ENCODE measurements around the gene DBH.

The DBH gene

DNA sequence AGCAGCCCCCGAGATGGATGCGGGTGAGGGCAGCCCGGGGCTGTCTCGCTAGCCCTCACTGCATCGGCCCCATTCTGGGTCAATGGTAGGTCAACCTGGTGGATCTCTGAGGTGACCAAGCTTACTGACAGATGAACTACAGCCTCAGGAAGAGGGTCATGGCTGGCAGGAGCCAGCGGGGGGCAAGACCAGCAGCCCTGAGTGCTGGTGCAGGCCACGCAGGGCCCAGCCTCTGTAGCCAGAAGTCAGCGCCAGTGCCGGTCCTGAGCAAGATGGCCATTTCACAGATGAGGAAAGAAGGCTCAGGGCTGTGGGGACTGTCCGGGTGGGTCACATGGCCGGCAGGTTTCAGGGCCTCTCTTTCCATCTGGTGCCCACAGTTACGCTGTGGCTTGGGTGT, 5.1 kb upstream of the DBH start:
- Histone ChIP-seq H3K27me3 (ENCODE audit: control insufficient read depth, insufficient read depth, low read length) (peaks cover 4% of the 10 kb centered on the region), H3K9me3 (ENCODE audit: control insufficient read depth, low read length) (no peaks in the 10 kb centered on the region), H3K4me1 (ENCODE audit: control insufficient read depth, insufficient read depth, low read length) (no peaks in the 10 kb centered on the region), H3K36me3 (ENCODE audit: control insufficient read depth, insufficient read depth, low read length) (no peaks in the 10 kb centered on the region), H3K4me3 (ENCODE audit: low read length) (no peak overlapping the region), H3K9ac (ENCODE audit: low read length) (no peak overlapping the region)

DNA sequence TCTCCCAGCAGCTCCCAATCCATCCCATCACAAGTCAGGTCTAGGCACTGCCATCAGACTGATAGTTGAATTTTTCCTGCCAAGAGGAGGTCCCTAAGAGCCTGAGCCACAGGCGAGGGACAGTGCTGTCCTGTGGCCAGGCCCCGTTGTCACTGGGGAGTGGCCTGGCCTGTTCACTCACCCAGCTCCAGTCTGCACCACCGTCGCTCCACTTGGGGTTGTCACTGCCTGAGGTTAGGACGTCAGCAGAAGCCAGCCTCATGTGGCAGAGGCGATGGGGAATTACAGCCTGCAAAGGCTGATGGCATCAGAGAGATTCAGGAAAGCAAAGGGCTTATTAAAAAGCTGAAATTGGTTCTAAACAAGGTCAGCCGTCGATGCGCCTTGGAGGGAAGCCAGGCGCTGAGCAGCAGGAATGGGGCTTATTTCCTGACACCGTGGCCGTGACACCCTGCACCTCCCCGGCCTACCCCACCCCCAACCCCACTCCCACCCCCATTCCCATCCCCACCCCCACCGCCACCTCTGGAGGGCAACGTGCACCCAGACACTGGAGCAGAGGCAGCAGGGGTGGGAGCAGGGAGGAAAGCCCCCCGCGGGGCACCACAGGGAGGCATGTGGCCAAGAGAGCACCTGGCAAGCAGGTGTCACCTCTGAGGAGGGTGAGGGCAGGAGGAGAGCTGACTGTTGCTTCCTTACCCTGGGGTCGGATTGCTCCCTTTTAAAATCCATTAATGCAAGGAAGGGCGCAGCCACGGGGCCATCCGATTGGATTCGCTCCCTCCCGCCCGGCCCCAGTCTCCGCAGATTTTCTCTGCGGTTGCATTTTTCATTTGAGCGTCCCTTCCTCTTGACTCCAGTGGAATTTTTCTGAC, 3.1 kb upstream of the DBH start:
- H3K4me3 ChIP-seq (ENCODE audit: low read length) = no peak overlapping the region
- H3K9ac ChIP-seq (ENCODE audit: low read length) = no peak overlapping the region
- no peaks in the 10 kb centered on the region for H3K36me3 ChIP-seq (ENCODE audit: control insufficient read depth, insufficient read depth, low read length)
- no peaks in the 10 kb centered on the region for H3K4me1 ChIP-seq (ENCODE audit: control insufficient read depth, insufficient read depth, low read length)
- H3K27me3 ChIP-seq (ENCODE audit: control insufficient read depth, insufficient read depth, low read length) = peaks cover 7% of the 10 kb centered on the region
- no peaks in the 10 kb centered on the region for H3K9me3 ChIP-seq (ENCODE audit: control insufficient read depth, low read length)

DNA sequence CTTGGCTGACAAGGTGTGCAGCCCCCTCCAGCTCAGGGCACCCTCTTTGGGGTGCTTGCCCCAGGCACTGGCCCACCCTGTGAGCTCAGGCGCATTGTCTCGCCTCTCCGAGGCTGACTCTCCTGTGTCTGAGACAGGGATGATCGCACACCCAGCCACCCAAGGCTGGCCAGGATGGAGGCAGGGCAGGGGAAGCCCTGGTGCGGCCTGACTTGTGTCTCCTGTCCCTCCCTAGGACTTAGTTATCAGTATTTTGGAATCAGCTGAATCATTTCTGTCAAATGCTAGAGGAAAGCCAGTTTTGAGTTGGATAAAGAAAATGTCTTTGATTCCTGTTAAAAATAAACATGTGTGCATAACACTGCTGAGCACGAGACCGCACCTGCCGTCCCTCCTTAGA, 2.5 kb upstream of the DBH start:
- Histone ChIP-seq H3K9me3 (ENCODE audit: control insufficient read depth, low read length) (no peaks in the 10 kb centered on the region), H3K9ac (ENCODE audit: low read length) (no peak overlapping the region), H3K27me3 (ENCODE audit: control insufficient read depth, insufficient read depth, low read length) (peaks cover 7% of the 10 kb centered on the region), H3K4me3 (ENCODE audit: low read length) (no peak overlapping the region), H3K36me3 (ENCODE audit: control insufficient read depth, insufficient read depth, low read length) (no peaks in the 10 kb centered on the region), H3K4me1 (ENCODE audit: control insufficient read depth, insufficient read depth, low read length) (no peaks in the 10 kb centered on the region)

DNA sequence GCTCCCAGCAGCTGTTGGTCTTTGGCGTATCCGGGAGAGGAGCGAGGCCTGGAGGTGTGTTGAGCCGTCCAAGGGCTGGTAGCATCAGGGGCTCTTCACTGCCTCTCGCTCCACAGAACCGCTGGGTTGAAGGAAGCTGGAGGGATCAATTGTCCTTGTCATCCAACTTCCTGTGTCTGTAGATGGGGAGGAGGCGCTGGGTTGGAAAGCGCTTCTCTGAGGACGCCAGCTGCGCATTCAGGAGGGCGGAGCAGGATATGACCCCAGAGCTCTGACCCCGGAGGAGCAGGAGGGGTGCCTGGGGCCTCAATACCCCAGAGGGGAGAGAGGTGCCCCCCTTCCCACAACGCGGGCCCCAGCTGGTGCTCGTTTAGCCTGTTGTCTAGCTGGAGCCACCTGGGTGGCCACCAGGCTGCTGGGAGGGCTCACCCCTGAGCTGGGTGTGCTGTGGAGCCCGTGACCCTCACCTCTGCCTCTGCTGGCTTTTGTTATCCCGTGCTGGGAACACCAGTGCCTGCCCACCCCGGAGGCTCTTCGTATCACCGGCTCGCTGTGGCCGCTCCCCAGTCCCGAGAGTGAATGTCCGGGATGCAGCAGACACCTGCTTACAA, 2.0 kb upstream of the DBH start:
- H3K9ac ChIP-seq (ENCODE audit: low read length) = no peak overlapping the region
- no peaks in the 10 kb centered on the region for H3K36me3 ChIP-seq (ENCODE audit: control insufficient read depth, insufficient read depth, low read length)
- H3K9me3 ChIP-seq (ENCODE audit: control insufficient read depth, low read length) = no peaks in the 10 kb centered on the region
- H3K4me3 ChIP-seq (ENCODE audit: low read length) = no peak overlapping the region
- H3K4me1 ChIP-seq (ENCODE audit: control insufficient read depth, insufficient read depth, low read length) = no peaks in the 10 kb centered on the region
- H3K27me3 ChIP-seq (ENCODE audit: control insufficient read depth, insufficient read depth, low read length) = peaks cover 7% of the 10 kb centered on the region

DNA sequence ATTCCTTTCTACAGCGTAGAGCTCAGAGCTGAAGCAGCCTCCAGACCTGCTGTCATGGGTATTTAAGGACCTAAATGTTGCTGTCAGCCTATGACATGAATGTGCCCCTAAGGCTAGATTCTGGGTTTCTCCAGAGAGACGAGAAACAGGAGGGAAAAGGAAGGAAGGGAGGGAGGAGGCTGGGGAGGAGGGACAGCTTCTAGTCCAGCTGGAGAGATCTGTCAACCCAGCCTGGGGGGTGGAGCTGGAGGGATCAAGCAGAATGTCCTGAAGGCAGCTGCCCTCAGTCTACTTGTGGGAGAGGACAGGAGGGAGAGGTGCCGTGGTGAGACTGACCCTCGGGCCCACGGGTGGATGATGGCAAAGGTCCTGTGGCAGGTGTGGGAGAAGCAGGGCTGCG, 1.1 kb upstream of the DBH start:
- Histone ChIP-seq H3K4me1 (ENCODE audit: control insufficient read depth, insufficient read depth, low read length) (no peaks in the 10 kb centered on the region), H3K4me3 (ENCODE audit: low read length) (no peak overlapping the region), H3K27me3 (ENCODE audit: control insufficient read depth, insufficient read depth, low read length) (peaks cover 7% of the 10 kb centered on the region)

DNA sequence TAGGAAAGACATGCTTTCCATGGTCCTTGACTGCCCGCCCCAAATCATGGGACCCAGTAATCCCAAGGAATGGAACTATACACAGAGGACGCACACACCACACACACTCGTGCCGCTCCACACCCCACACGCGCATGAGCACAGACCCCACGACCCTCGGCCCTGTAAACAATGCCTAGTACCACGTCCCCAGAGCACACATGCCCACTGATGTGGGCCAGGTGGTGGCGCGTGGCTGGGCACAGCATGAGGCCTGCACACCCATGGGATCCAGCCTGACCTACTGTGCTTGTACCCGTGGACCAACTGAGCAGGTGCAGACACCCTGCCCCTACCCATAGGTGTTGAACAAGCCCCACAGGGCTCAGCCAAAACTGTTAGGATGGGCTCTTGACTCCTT, 739 bp downstream of the DBH start:
- no peak overlapping the region for H3K4me3 ChIP-seq (ENCODE audit: low read length)
- H3K9ac ChIP-seq (ENCODE audit: low read length) = no peak overlapping the region
- no peaks in the 10 kb centered on the region for H3K9me3 ChIP-seq (ENCODE audit: control insufficient read depth, low read length)
- peaks cover 7% of the 10 kb centered on the region for H3K27me3 ChIP-seq (ENCODE audit: control insufficient read depth, insufficient read depth, low read length)
- H3K4me1 ChIP-seq (ENCODE audit: control insufficient read depth, insufficient read depth, low read length) = no peaks in the 10 kb centered on the region
- H3K36me3 ChIP-seq (ENCODE audit: control insufficient read depth, insufficient read depth, low read length) = no peaks in the 10 kb centered on the region

More for the DNA sequence above, 1.1 kb upstream of the DBH start:
- Histone ChIP-seq H3K9ac (ENCODE audit: low read length) (no peak overlapping the region), H3K36me3 (ENCODE audit: control insufficient read depth, insufficient read depth, low read length) (no peaks in the 10 kb centered on the region), H3K9me3 (ENCODE audit: control insufficient read depth, low read length) (no peaks in the 10 kb centered on the region)

DNA sequence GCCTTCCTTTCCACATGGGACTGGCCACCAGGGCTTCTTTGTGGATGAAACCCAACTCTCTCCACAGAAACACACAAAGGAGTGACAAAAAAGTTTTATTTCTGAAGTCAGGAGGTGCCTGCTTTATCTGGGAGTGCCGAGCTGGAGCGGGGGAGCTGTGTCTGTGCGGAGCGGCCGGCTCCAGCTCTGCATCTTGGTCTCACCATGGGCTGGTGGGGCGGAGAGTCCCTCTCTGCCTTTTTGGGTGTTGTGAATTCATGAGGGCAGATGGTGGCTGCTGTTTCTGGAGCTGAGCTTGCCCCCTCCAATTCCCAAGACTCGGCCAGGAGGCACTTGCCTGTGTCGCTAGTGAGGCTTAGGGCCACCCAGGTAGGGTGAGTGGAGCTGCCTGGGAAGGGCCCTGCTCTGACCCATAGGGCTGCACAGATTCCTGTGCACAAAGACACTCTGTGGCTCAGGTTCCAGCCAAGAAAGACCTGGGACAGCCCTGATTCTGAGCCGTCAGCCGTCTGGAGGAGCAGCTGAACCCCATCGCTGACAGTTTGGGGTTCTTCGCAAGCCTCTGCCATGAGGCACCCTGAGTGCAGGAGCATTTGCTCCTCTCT, 1.4 kb downstream of the DBH start:
- Histone ChIP-seq H3K9ac (ENCODE audit: low read length) (no peak overlapping the region), H3K27me3 (ENCODE audit: control insufficient read depth, insufficient read depth, low read length) (peaks cover 7% of the 10 kb centered on the region), H3K36me3 (ENCODE audit: control insufficient read depth, insufficient read depth, low read length) (no peaks in the 10 kb centered on the region), H3K4me1 (ENCODE audit: control insufficient read depth, insufficient read depth, low read length) (no peaks in the 10 kb centered on the region), H3K9me3 (ENCODE audit: control insufficient read depth, low read length) (no peaks in the 10 kb centered on the region), H3K4me3 (ENCODE audit: low read length) (no peak overlapping the region)

DNA sequence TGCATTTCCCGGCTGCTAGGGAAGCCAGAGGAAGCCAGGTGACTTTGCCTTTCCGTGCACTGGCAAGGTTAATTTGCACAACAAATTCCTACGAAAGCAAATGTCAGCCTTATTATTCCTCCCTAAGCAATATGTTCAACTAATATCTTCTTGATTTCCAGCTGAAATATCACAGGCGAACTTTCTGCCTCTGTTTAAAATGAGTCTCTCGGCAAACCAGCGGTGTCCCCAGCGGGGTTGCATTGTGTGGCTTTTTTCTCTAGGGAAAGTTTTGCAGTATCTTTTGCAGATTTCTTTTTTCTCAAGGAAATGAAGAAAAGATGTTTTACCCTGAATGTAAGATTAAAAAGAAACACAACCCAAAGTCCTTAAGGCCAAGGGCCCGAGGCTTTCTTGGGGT, 1.9 kb downstream of the DBH start:
- no peaks in the 10 kb centered on the region for H3K4me1 ChIP-seq (ENCODE audit: control insufficient read depth, insufficient read depth, low read length)
- H3K36me3 ChIP-seq (ENCODE audit: control insufficient read depth, insufficient read depth, low read length) = no peaks in the 10 kb centered on the region
- H3K9ac ChIP-seq (ENCODE audit: low read length) = no peak overlapping the region
- no peak overlapping the region for H3K4me3 ChIP-seq (ENCODE audit: low read length)
- H3K27me3 ChIP-seq (ENCODE audit: control insufficient read depth, insufficient read depth, low read length) = peaks cover 7% of the 10 kb centered on the region
- no peaks in the 10 kb centered on the region for H3K9me3 ChIP-seq (ENCODE audit: control insufficient read depth, low read length)

DNA sequence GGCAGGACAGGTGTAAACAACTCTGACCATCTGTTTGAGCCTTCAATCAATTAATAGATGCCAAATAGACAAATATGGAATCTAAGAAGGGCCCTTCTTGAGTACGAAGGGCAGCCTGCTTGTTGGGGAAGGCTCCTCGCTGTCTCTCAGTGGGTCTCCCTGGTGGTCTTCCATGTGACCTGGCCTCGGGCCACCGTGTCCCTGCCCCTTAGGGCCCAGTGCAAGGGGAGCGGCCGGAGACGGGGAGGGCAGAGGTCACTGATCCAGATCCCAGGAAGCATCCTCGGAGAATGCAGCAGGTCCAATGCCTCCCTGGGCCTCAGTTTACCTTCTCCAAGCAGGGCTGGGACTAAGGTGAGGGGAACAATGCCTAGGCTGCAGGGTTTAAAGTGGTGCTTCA, 2.5 kb downstream of the DBH start:
- Histone ChIP-seq H3K27me3 (ENCODE audit: control insufficient read depth, insufficient read depth, low read length) (peaks cover 7% of the 10 kb centered on the region), H3K36me3 (ENCODE audit: control insufficient read depth, insufficient read depth, low read length) (no peaks in the 10 kb centered on the region), H3K9ac (ENCODE audit: low read length) (no peak overlapping the region), H3K4me1 (ENCODE audit: control insufficient read depth, insufficient read depth, low read length) (no peaks in the 10 kb centered on the region), H3K4me3 (ENCODE audit: low read length) (no peak overlapping the region), H3K9me3 (ENCODE audit: control insufficient read depth, low read length) (no peaks in the 10 kb centered on the region)

DNA sequence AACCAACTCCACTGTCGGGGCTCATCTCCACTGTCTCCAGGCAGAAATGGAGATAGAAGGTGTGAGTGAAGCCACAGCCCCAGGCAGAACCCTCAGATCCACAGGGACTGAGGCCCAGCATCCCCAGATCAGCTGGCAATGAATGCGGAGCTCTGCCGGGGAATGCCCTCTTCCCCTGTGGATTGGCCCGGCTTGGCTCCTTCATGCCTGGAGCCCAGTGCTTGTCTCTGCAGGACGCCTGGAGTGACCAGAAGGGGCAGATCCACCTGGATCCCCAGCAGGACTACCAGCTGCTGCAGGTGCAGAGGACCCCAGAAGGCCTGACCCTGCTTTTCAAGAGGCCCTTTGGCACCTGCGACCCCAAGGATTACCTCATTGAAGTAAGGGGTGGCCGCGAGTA, 3.5 kb downstream of the DBH start:
- Histone ChIP-seq H3K4me1 (ENCODE audit: control insufficient read depth, insufficient read depth, low read length) (no peaks in the 10 kb centered on the region), H3K9me3 (ENCODE audit: control insufficient read depth, low read length) (no peaks in the 10 kb centered on the region), H3K9ac (ENCODE audit: low read length) (no peak overlapping the region), H3K4me3 (ENCODE audit: low read length) (no peak overlapping the region), H3K27me3 (ENCODE audit: control insufficient read depth, insufficient read depth, low read length) (peaks cover 3% of the 10 kb centered on the region), H3K36me3 (ENCODE audit: control insufficient read depth, insufficient read depth, low read length) (no peaks in the 10 kb centered on the region)

DNA sequence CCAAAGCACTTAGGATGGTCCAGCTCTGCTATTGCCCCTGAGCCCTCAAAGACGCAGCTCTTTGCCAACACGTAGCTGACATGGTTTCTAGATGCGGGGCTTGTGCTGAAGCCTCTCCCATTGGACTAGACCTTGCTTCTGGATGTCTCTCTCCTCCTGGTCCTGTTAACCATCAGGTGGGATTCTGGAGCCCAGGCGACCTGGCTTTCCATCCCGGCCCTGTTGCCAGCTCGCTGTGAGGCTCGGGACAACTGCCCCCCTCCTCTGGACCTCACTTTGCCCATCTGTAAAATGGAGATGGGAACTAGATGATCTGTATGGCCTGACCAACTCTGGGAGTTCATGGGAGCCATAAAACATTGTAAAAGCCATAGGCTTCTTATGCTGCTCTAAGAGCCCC, 4.0 kb downstream of the DBH start:
- H3K9ac ChIP-seq (ENCODE audit: low read length) = no peak overlapping the region
- no peak overlapping the region for H3K4me3 ChIP-seq (ENCODE audit: low read length)
- no peaks in the 10 kb centered on the region for H3K9me3 ChIP-seq (ENCODE audit: control insufficient read depth, low read length)
- peaks cover 3% of the 10 kb centered on the region for H3K27me3 ChIP-seq (ENCODE audit: control insufficient read depth, insufficient read depth, low read length)
- no peaks in the 10 kb centered on the region for H3K36me3 ChIP-seq (ENCODE audit: control insufficient read depth, insufficient read depth, low read length)
- H3K4me1 ChIP-seq (ENCODE audit: control insufficient read depth, insufficient read depth, low read length) = no peaks in the 10 kb centered on the region

DNA sequence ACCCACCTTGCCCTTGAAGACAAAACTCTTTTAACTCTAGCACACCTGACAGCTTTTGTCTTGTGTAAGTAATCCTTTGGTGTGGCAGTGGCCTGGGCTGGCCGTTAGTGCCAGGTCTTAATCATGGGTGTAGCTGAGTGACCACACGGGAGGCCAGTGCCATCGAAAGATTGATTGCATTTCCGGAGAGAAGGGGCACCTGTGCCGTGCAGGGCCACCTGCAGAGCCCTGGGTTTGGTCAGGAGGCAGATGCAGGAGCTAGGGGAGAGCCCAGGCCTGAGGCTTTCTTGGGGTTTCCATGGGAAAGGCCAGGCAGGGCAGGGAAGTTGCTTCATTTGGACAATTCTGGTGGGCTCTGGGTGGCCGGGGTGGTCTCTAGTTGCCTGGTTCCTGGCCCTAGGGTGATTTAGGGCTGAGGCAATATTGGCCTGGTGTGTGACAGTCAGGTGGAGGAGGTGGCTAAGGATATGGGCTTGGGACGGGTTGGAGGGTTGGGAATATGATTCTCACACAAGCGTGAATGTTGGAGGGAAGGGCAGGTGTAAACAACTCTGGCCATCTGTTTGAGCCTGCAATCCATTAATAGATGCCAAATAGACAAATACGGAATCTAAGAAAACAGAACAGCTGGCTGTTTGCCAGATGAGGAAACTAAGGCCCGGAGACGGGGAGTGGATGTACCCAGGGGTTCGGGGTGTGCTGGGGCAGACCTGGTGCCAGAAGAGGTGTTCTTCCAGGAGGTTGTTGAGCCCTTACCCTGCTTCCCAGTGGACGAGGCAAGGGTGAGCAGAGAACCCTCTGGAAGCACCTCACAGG, 4.6 kb downstream of the DBH start:
- no peak overlapping the region for H3K9ac ChIP-seq (ENCODE audit: low read length)
- H3K4me1 ChIP-seq (ENCODE audit: control insufficient read depth, insufficient read depth, low read length) = no peaks in the 10 kb centered on the region
- no peaks in the 10 kb centered on the region for H3K36me3 ChIP-seq (ENCODE audit: control insufficient read depth, insufficient read depth, low read length)
- peaks cover 5% of the 10 kb centered on the region for H3K27me3 ChIP-seq (ENCODE audit: control insufficient read depth, insufficient read depth, low read length)
- H3K4me3 ChIP-seq (ENCODE audit: low read length) = no peak overlapping the region
- H3K9me3 ChIP-seq (ENCODE audit: control insufficient read depth, low read length) = no peaks in the 10 kb centered on the region

Measured in mucosa of stomach (tissue), 1 donor.